Measurements from ENCODE around the gene ABTB1.

ABTB1 gene

GRCh38 chr3:127722091-127722784, 49.5 kb downstream of the ABTB1 start:
- no peak for DNase-seq

DNA sequence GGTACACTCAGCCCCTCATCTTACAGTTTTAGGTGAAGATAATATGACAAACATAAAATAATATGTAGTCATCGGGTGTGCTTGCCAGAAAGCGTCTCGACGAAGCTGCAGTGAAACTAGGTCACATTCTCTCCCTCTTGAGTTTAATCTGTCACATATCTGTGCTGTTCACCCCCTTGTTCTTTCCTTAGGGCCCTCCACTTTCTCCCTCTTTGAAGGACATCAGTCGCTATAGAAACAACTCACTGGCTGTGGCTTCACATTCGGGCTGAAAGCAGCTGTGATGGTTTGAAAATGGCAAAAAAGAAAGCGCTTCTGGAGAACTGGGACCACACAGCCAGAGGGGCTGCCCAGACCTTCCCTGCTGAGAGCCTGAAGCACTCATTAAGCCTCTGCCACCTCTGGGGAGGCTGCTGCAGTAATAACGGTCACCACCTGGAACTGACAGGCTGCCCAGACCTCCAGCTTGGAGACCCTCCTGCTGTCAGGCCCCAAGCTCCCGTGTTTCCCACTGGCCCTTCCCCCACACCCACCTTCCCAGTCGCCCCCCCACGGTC, 50.3 kb downstream of the ABTB1 start:
- DNase-seq: no peak

- no peak for DNase-seq
Measured at GRCh38 chr3:127726894-127727293, 54.1 kb downstream of the ABTB1 start.

GRCh38 chr3:127728417-127729015, 55.8 kb downstream of the ABTB1 start:
- DNase-seq: no peak

GRCh38 chr3:127729556-127730056, 56.9 kb downstream of the ABTB1 start:
- DNase-seq: no peak

DNA sequence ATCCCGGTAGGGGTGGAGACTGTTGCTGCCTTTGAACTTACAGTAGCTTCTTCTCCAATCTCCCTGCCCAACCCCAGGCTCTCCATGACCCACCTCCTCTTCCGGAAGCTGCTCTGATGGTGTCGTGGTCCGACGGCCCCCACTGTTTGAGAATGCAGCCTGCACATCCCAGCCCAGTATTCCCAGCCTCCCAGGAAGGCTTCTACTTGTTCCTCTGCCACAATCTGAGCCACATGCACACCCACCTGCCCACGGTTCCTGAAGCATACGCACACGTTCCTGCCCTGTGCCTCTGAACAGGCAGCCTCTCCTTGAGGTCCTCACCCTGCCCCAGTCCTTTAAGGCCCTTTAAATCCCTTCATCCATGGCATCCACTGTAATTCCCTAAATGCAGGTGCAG, 57.4 kb downstream of the ABTB1 start:
- no peak for DNase-seq
